Lung (tissue), 12 donors: Measurements from ENCODE around the gene PRKCA. TPM values are rescaled to one million over a fixed set of nuclear protein-coding genes. Genes with fewer than 3 reads are reported as not detected.
"Not testable (repeated sequence)": the region's sequence is repeated elsewhere in the genome, so short reads cannot be mapped to it uniquely, and the experiment has no call there.

Experiments
- ATAC-seq: fragments of 200-7000 bp; cut with Tn5 transposase; one replicate; pipeline ENCODE4 v1.9.1; 2020; ENCODE audit warnings: moderate number of reproducible peaks; ENCODE audit not compliant: insufficient read depth, low FRiP score
- DNase-seq, 3 donors: peaks; one replicate each; pipeline ENCODE4 v3.0.0-alpha.2; 2013 to 2017
- H3K27ac ChIP-seq, 2 donors: one replicate each; pipeline ENCODE4 v1.5.1; 2013; ENCODE audit warnings: mild to moderate bottlenecking in 2 of 2, moderate library complexity in 2 of 2, control low read depth in 1 of 2, inconsistent platforms in 1 of 2, low read depth in 1 of 2, low read length in 1 of 2
- H3K27me3 ChIP-seq, 3 donors: one replicate each; pipeline ENCODE4 v1.5.1; 2013; ENCODE audit warnings: low read length in 2 of 3; ENCODE audit not compliant: control insufficient read depth in 3 of 3, insufficient read depth in 3 of 3
- H3K36me3 ChIP-seq, 4 donors: one replicate each; pipeline ENCODE4 v1.5.1; 2013; ENCODE audit warnings: low read length in 4 of 4, mild to moderate bottlenecking in 1 of 4, moderate library complexity in 1 of 4; ENCODE audit not compliant: control insufficient read depth in 4 of 4, insufficient read depth in 4 of 4
- H3K4me1 ChIP-seq, 5 donors: one replicate each; pipeline ENCODE4 v1.5.1; 2013; ENCODE audit warnings: low read length in 5 of 5, mild to moderate bottlenecking in 2 of 5, moderate library complexity in 1 of 5; ENCODE audit not compliant: control insufficient read depth in 5 of 5, insufficient read depth in 5 of 5
- H3K4me3 ChIP-seq: one replicate; pipeline ENCODE4 v1.5.1; 2013; ENCODE audit warnings: mild to moderate bottlenecking, control low read depth, moderate library complexity
- H3K9ac ChIP-seq, 2 donors: one replicate each; pipeline ENCODE4 v1.5.1; 2013; ENCODE audit warnings: low read length in 2 of 2, control low read depth in 1 of 2; ENCODE audit not compliant: insufficient read depth in 1 of 2
- H3K9me3 ChIP-seq, 4 donors: one replicate each; pipeline ENCODE4 v1.5.1; 2013; ENCODE audit warnings: low read length in 3 of 4, mild to moderate bottlenecking in 1 of 4, moderate library complexity in 1 of 4; ENCODE audit not compliant: control insufficient read depth in 4 of 4, insufficient read depth in 3 of 4
- CTCF ChIP-seq: IDR thresholded peaks from 2 replicates; pipeline ENCODE4 v1.5.1; 2012; ENCODE audit warnings: mild to moderate bottlenecking; ENCODE audit errors: control extremely low read depth, extremely low read depth
- WGBS, 2 donors: extraction: QIAGEN DNeasy Blood & Tissue Kit; methylation state at CpG; one replicate each; pipeline ENCODE4 v1.1.7; 2013; 5-methylcytosine and 5-hydroxymethylcytosine counted together
- polyA plus RNA-seq, 2 donors: library from polyadenylated mRNA; stranded (reverse); fragments of 200-250 nt; gene quantifications; one replicate each; pipeline ENCODE4 v1.2.1, GENCODE V29; 2013
- total RNA-seq, 2 donors: library from RNA; depleted of rRNA in 1 of 2; stranded (reverse); fragments of >200 nt in 1 of 2; gene quantifications; one replicate each; pipeline ENCODE4 v1.2.1, GENCODE V29; 2014 to 2021
- donor health status: control.
- donor health status: control.
- donor health status: Bipolar disorder and iron deficiency.
- donor health status: healthy.
- donor health status: DM: yes; HTN: yes; CAD: no.

Gene PRKCA
- total and polyA plus RNA-seq, 4 donors: 3.4 to 34.8 (median 13.8) TPM

GRCh38 chr17:66341462-66341861, 39.0 kb downstream of the PRKCA start:
- no peak for TF ChIP-seq CTCF
- Histone ChIP-seq H3K27me3 (no peaks in the 10 kb centered on the region), H3K4me3 (no peak overlapping the region), H3K4me1 (peaks cover 0 to 29% (median 11%) of the 10 kb centered on the region in 5 donors), H3K36me3 (no peaks in the 10 kb centered on the region), H3K27ac (no peak overlapping the region), H3K9me3 (no peaks in the 10 kb centered on the region), H3K9ac (no peak overlapping the region)
- WGBS, 2 donors: 65 to 81% methylated on average over 4 of the region's 4 CpGs
- DNase-seq (no peak), ATAC-seq (no peak)

- not testable (repeated sequence) for ATAC-seq, DNase-seq, H3K27me3 ChIP-seq, H3K9me3 ChIP-seq, H3K4me3 ChIP-seq, H3K9ac ChIP-seq, H3K27ac ChIP-seq, H3K36me3 ChIP-seq
- 95 to 96% methylated on average over 4 of the region's 4 CpGs for WGBS, 2 donors
- peaks cover 0 to 29% (median 11%) of the 10 kb centered on the region in 5 donors for H3K4me1 ChIP-seq
Measured at GRCh38 chr17:66342263-66342662, 39.9 kb downstream of the PRKCA start.

- no peak for DNase-seq
- Histone ChIP-seq H3K27me3 (no peaks in the 10 kb centered on the region), H3K27ac (no peak overlapping the region), H3K4me1 (peaks cover 0 to 21% (median 8%) of the 10 kb centered on the region in 5 donors), H3K9me3 (no peaks in the 10 kb centered on the region), H3K9ac (no peak overlapping the region), H3K36me3 (no peaks in the 10 kb centered on the region), H3K4me3 (peak overlapping the region; percentile 6)
- no peak for ATAC-seq
- WGBS, 2 donors: 95 to 98% methylated on average over 3 of the region's 3 CpGs
- no peak for TF ChIP-seq CTCF
Measured at GRCh38 chr17:66343531-66344078, 41.2 kb downstream of the PRKCA start.

- no peaks in the 10 kb centered on the region for H3K27me3 ChIP-seq
- no peak overlapping the region for H3K27ac ChIP-seq
Measured at GRCh38 chr17:66344473-66344872, 42.1 kb downstream of the PRKCA start.

More at GRCh38 chr17:66344473-66344872, 42.1 kb downstream of the PRKCA start:
- no peak overlapping the region for H3K9ac ChIP-seq
- H3K4me3 ChIP-seq: no peak overlapping the region
- no peak for TF ChIP-seq CTCF
- no peaks in the 10 kb centered on the region for H3K9me3 ChIP-seq
- peaks cover 0 to 16% (median 10%) of the 10 kb centered on the region in 5 donors for H3K4me1 ChIP-seq
- ATAC-seq: no peak
- 95 to 98% methylated on average over 4 of the region's 4 CpGs for WGBS, 2 donors
- H3K36me3 ChIP-seq: no peaks in the 10 kb centered on the region
- no peak for DNase-seq
